ENCODE data around the gene ACE2.

The ACE2 gene

DNA sequence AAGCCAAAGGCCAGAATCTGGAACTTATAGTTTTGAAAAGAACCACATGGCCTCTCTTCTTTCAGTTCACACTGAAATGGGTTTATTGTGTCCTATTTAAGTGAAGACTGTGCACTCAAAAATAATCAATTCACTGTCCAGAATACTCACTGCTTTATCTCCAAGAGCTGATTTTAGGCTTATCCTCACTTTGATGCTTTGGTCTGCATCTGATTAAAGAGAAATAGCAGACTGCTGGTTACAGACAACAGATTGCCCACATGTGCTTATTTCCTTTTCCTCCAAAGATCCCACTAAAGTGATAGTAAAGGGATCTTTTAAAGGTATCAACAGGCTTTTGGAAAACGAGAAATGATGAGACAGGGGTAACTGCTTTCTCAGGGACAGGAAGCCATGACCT, 30.6 kb downstream of the ACE2 start:
- DNase-seq = no peak

DNA sequence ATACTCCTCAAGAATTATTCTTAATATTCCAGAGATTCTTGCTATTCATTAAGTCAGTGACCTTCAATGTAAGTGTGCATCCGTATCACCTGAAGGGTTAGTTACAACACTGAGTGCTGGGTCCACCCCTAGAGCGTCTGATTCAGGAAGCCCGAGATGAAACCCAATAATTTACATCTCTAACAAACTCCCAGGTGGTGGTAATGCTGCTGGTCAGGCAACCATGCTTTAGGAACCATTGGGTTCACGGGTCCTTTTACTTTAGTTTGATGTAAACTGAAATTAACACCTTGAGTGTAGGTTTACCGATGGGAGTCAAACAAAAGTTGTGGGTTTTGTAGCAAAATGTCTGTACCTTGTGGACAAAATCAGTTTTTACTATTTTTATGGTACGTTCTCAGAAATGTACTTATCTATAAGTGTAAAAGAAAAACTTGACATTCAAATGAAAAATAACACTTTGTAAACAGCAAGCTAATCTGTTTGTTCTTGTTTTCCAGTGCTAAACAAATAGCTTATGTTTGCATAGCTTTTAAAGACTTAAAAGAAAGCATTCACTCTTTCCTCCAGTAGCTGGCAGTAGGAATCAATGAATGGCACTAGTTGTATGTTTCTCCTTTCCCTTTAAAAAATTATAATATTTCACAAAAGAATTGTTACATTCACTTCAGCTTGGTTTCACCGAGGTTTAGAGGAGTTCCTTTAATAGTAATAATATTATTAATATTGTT, 32.7 kb downstream of the ACE2 start:
- DNase-seq = no peak

DNA sequence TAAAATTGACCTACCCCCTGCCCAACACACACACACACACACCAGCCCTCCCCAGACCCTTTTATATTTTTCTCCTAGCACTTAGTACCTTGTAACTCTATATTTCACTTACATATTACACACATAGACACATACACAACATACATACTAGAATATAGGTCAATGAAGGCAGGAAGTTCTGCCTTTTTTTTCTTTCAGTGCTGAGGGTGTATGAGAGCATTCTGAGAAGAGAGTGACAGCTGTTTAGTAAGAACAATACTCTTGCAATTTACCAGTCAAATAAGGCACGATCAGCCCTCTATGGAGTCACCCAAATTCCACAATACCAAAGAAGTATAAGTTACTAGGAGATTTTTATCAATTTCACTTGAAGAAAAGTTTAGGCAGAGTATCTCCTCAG, 33.5 kb downstream of the ACE2 start:
- no peak for DNase-seq

- DNase-seq = no peak
These were observed 34.5 kb downstream of the ACE2 start for GRCh38 chrX:15566244-15566643.

DNA sequence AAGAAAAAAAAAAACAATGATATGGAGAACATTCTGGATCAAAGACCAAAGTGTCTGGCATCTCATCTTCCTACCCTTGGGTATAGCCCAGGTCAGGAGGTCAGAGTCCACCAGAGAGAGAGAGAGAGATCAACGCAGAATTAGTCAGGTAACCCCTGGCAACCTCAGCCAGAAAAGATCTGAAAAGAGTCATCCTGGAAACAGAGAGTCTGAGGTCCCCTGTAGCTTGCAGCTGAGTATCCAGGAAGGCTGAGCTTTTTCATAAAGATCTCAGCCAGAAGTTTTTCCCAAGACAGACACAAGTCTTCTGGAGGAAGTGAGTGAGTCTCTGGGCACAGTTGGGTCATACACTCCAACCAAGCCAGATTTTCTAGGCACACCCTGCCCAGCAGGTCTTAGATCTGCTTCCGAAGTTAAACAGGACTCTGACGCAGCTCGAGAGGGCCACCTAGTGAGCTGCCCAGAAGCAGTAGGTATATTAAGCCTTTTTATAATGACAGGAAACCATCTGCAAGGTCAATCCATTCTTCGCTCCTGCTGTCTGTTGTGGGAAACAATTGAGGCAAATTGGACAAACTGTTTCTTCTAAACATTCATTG, 35.7 kb downstream of the ACE2 start:
- peak; percentile 16 for DNase-seq

GRCh38 chrX:15563056-15563455, 37.7 kb downstream of the ACE2 start:
- no peak for DNase-seq

- DNase-seq = no peak
These were observed 39.8 kb downstream of the ACE2 start for GRCh38 chrX:15560924-15561323.

- DNase-seq = no peak
These were observed 41.5 kb downstream of the ACE2 start for GRCh38 chrX:15559227-15559626.

DNA sequence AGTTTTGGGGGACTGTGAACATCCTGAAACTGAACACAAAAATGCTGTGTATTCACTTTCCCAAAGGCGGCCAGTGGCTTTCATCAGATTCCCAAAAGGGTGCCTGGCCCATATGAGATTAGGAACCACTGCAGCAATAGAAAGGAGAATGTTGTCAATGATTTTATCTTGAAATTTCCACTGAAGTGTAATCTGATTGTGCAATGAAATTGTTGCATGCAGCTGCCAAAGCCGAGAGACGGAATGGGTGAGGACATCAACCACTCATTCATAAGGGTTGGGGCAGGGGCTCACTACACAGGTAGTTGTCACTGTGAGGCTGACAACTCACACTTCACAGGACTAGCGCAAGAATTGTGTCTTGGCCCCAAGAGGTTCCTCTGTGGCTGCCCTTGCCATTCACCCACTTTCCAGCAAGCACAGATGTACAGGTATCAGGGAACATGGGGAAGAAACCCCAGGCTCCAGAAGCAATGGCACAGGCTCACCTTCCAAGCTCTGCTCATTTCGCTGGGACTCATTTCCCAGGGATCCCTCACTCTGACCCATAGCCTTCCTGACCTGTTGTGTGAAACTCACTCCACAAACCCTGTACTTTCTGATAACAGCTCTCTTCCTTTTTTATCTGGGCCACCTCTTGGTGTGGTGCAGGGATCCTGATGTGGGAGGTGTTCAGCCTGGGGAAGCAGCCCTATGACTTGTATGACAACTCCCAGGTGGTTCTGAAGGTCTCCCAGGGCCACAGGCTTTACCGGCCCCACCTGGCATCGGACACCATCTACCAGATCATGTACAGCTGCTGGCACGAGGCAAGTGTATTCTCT, 51.4 kb downstream of the ACE2 start:
- no peak for DNase-seq

DNA sequence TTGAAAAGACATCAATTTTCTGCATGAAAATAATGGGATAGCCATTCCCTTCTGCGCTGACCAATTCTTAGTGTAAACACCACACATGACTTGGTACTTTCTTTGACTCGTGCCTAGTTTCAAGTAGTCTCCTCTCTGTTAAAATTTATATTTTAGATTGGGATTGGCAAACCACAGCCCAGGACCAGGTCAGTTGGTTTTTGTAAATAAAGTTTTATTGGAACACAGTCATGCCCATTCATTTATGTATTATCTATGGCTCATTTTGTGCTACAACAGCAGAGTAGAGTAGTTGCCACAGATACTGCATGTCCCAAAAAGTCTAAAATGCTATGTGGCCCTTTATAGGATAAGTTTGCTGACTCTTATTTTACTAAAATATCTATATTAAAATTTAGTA, 53.4 kb downstream of the ACE2 start:
- no peak for DNase-seq

DNA sequence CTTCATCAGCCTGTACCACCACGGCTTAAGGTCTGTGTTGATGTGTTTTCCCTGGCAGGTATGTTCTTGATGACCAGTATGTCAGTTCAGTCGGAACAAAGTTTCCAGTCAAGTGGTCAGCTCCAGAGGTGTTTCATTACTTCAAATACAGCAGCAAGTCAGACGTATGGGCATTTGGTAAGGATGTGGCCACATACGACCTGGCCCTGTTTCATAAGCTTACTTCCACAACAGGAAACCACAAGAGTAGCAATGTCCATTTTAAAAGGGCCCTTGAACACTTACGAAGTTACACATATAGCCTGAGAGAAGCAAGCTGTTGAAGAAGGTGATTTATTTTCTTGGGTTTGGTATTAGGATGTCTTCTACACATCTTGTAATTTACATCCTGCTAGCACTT, 54.0 kb downstream of the ACE2 start:
- DNase-seq = no peak

GRCh38 chrX:15530318-15530717, 70.4 kb downstream of the ACE2 start:
- DNase-seq = no peak

- DNase-seq = no peak
These were observed 71.6 kb downstream of the ACE2 start for GRCh38 chrX:15529165-15529564.

- DNase-seq = no peak
These were observed 74.9 kb downstream of the ACE2 start for GRCh38 chrX:15525664-15526416.

GRCh38 chrX:15524417-15524816, 76.3 kb downstream of the ACE2 start:
- DNase-seq = no peak

GRCh38 chrX:15523088-15523487, 77.7 kb downstream of the ACE2 start:
- no peak for DNase-seq

- DNase-seq = no peak
These were observed 78.3 kb downstream of the ACE2 start for GRCh38 chrX:15522464-15522863.

GRCh38 chrX:15515931-15516330, 84.8 kb downstream of the ACE2 start:
- no peak for DNase-seq

- DNase-seq = no peak
These were observed 86.5 kb downstream of the ACE2 start for GRCh38 chrX:15514279-15514678.

DNA sequence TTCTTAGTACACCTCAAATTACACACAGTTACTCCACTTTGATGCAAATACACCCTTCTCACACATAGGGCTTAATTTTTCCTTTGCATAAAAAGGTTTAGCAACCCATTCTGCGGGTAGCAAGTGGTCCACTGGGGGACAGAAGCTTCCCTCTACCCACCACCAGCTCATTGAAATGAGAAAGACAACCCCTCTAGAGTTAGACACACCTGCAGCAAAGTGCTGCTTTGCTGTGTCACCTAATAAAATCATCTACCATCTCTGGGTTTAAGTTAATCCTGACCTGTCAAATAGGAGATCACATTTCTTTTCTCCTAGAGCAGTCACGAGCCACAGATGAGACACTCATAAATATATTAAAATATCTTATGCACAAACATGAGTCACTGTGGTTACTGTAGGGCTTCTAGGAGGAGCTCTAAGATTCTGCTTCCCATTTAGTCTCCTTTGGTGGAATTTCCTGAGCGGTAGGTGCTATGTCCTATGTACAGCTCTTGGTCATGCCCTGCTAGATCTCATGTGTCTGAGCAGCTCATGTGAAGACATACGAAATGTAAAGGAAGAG, 88.3 kb downstream of the ACE2 start:
- DNase-seq = no peak

DNA sequence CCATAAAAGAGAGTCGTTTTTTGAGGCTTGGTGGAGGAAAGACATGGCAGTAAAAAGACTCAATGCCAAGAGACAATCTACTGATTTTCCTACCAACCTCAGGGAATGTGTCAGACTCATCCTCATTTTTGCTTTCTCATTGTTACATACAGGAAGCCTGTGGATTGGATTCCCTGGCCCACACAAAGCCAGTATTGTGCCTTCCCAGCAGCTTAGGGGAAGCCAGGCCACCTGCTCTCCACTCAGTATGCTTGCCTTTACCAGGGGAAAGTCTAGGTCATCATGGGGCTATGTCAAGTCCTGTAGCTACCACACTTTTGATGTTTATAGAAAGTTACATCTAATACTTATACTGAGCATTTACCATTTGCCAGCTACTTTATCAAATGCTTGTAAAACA, 89.2 kb downstream of the ACE2 start:
- DNase-seq = no peak
